LoVo (cell line): Measurements from ENCODE around the gene TSTD2.
"Not testable (repeated sequence)": the region's sequence is repeated elsewhere in the genome, so short reads cannot be mapped to it uniquely, and the experiment has no call there.

ENCODE experiments used
- DNase-seq: peaks from one replicate; pipeline ENCODE4 v3.0.0-alpha.2; 2016; ENCODE audit warnings: low spot score

TSTD2 gene

GRCh38 chr9:97586909-97587308 lies 46.3 kb downstream of the TSTD2 start:
- DNase-seq = not testable (repeated sequence)

GRCh38 chr9:97584778-97585177 lies 48.4 kb downstream of the TSTD2 start:
- not testable (repeated sequence) for DNase-seq

GRCh38 chr9:97581590-97581989 lies 51.6 kb downstream of the TSTD2 start:
- DNase-seq = not testable (repeated sequence)

GRCh38 chr9:97579914-97580313 lies 53.3 kb downstream of the TSTD2 start:
- DNase-seq = no peak

- DNase-seq = no peak
Observed at GRCh38 chr9:97578846-97579245, 54.3 kb downstream of the TSTD2 start.

- no peak for DNase-seq
Observed at GRCh38 chr9:97577051-97577450, 56.1 kb downstream of the TSTD2 start.

GRCh38 chr9:97575673-97576200 lies 57.4 kb downstream of the TSTD2 start:
- no peak for DNase-seq

GRCh38 chr9:97574921-97575672 lies 58.1 kb downstream of the TSTD2 start:
- DNase-seq = not testable (repeated sequence)

- not testable (repeated sequence) for DNase-seq
Observed at GRCh38 chr9:97574101-97574571, 59.0 kb downstream of the TSTD2 start.

GRCh38 chr9:97573482-97574073 lies 59.6 kb downstream of the TSTD2 start:
- DNase-seq = no peak

- DNase-seq = no peak
Observed at GRCh38 chr9:97572892-97573365, 60.2 kb downstream of the TSTD2 start.

- DNase-seq = no peak
Observed at GRCh38 chr9:97572196-97572891, 60.8 kb downstream of the TSTD2 start.

- DNase-seq = no peak
Observed at GRCh38 chr9:97571664-97572063, 61.5 kb downstream of the TSTD2 start.

- no peak for DNase-seq
Observed at GRCh38 chr9:97570899-97571298, 62.3 kb downstream of the TSTD2 start.

- DNase-seq = no peak
Observed at GRCh38 chr9:97568461-97569275, 64.5 kb downstream of the TSTD2 start.

GRCh38 chr9:97567894-97568202 lies 65.3 kb downstream of the TSTD2 start:
- DNase-seq = no peak

GRCh38 chr9:97567182-97567893 lies 65.8 kb downstream of the TSTD2 start:
- DNase-seq = no peak

GRCh38 chr9:97565262-97565661 lies 67.9 kb downstream of the TSTD2 start:
- DNase-seq = no peak

GRCh38 chr9:97564291-97565175 lies 68.6 kb downstream of the TSTD2 start:
- DNase-seq = peak; percentile 9

GRCh38 chr9:97563458-97564135 lies 69.6 kb downstream of the TSTD2 start:
- no peak for DNase-seq
